K562 (cell line): ENCODE data around the gene RACGAP1.
A peak's percentile ranks its signal among the peaks of the same experiment; 100 is the strongest.

Source experiments
- CTCF ChIP-seq, 3 experiments: IDR thresholded peaks in 2 of 3; conservative IDR thresholded peaks in 1 of 3; 2 replicates each; pipeline ENCODE4 v1.5.1; 2011 to 2012; ENCODE audit warnings: low read length in 3 of 3, mild to moderate bottlenecking in 3 of 3, control low read depth in 2 of 3, improper control_type of control experiment in 1 of 3, inconsistent platforms in 1 of 3, low read depth in 1 of 3, mixed read lengths in 1 of 3, moderate library complexity in 1 of 3; ENCODE audit not compliant: insufficient read depth in 2 of 3
- E2F4 ChIP-seq: sonication (generic); formaldehyde crosslinking; IDR thresholded peaks from 2 replicates; pipeline ENCODE4 v1.8.0; 2022; ENCODE audit warnings: mild to moderate bottlenecking, low read depth, missing genetic modification reagents
- EP300 ChIP-seq: IDR thresholded peaks from 2 replicates; pipeline ENCODE4 v1.6.1; 2012; ENCODE audit warnings: low read length, improper control_type of control experiment
- MLX ChIP-seq, 2 experiments: fragments of 450-650 bp in 1 of 2; sonication (generic) in 1 of 2; formaldehyde crosslinking; conservative IDR thresholded peaks; 2 replicates each; pipeline versions ENCODE4 v1.4.0 to v1.8.1; 2020 to 2022; ENCODE audit warnings: mild to moderate bottlenecking in 1 of 2, missing genetic modification reagents in 1 of 2
- U2AF2 ChIP-seq: fragments of 200-400 bp; formaldehyde crosslinking; optimal IDR thresholded peaks from 2 replicates; pipeline ENCODE3; 2017; ENCODE audit warnings: low read depth, mild to moderate bottlenecking, low read length
- ZNF830 ChIP-seq: fragments of 250-450 bp; sonication (Bioruptor Pico); IDR thresholded peaks from 2 replicates; pipeline ENCODE4 v1.5.0; 2021; ENCODE audit warnings: mild to moderate bottlenecking
- TF ChIP-seq, protein P1 (sequence below): sonication (generic); formaldehyde crosslinking; IDR thresholded peaks from 2 replicates; pipeline ENCODE4 v1.8.1; 2022; ENCODE audit warnings: missing genetic modification reagents
- TF ChIP-seq, protein P2 (sequence below), 2 experiments: fragments of 450-650 bp; formaldehyde crosslinking in 1 of 2; IDR thresholded peaks; 2 replicates each; pipeline versions ENCODE4 v1.4.0 to v1.6.1; 2014 to 2020; ENCODE audit warnings: mild to moderate bottlenecking in 2 of 2, borderline replicate concordance in 1 of 2, low read depth in 1 of 2

DNA sequence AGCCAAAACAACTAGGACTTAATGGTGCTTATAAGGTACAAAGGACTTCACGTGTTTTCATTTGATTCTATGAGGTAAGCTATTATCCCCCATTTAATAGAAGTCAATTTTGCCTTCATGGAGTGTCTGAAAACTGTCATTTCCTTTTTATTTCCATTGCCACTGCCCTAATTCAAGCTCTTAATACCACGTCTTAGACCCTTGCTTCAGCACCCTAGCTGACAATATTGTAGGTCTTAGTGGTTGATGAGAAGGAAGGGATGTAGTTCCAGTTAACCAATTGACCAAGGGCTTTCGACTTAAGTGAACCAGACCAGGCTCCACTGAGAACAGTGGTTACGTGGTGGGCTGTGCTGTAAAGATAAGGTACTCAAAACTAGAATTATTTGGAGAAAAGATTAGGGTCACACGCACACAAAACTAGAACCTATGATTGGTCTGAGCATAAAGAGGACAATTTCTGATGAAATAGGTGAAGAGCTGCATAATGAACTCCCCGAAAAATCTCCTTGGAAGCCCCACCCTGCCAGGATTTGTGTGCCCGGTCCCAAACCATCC, 22.5 kb upstream of the RACGAP1 start:
- TF ChIP-seq CTCF (IDR thresholded peaks at IDR 0.05 in 2 of 3, conservative IDR thresholded peaks at IDR 0.05 in 1 of 3; ENCODE audit: insufficient read depth in 2 of 3, low read depth in 1 of 3, low read length in 3 of 3) (no peak), EP300 (peak; percentile 74), ZNF830 (CRISPR knock-in tag) (no peak), E2F4 (CRISPR knock-in tag) (no peak), U2AF2 (no peak), MLX (CRISPR knock-in tag; conservative IDR thresholded peaks at IDR 0.05) (no peak)
- TF ChIP-seq, protein P1, sequence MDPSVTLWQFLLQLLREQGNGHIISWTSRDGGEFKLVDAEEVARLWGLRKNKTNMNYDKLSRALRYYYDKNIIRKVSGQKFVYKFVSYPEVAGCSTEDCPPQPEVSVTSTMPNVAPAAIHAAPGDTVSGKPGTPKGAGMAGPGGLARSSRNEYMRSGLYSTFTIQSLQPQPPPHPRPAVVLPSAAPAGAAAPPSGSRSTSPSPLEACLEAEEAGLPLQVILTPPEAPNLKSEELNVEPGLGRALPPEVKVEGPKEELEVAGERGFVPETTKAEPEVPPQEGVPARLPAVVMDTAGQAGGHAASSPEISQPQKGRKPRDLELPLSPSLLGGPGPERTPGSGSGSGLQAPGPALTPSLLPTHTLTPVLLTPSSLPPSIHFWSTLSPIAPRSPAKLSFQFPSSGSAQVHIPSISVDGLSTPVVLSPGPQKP (CRISPR knock-in tag), result no peak
- TF ChIP-seq, protein P2, sequence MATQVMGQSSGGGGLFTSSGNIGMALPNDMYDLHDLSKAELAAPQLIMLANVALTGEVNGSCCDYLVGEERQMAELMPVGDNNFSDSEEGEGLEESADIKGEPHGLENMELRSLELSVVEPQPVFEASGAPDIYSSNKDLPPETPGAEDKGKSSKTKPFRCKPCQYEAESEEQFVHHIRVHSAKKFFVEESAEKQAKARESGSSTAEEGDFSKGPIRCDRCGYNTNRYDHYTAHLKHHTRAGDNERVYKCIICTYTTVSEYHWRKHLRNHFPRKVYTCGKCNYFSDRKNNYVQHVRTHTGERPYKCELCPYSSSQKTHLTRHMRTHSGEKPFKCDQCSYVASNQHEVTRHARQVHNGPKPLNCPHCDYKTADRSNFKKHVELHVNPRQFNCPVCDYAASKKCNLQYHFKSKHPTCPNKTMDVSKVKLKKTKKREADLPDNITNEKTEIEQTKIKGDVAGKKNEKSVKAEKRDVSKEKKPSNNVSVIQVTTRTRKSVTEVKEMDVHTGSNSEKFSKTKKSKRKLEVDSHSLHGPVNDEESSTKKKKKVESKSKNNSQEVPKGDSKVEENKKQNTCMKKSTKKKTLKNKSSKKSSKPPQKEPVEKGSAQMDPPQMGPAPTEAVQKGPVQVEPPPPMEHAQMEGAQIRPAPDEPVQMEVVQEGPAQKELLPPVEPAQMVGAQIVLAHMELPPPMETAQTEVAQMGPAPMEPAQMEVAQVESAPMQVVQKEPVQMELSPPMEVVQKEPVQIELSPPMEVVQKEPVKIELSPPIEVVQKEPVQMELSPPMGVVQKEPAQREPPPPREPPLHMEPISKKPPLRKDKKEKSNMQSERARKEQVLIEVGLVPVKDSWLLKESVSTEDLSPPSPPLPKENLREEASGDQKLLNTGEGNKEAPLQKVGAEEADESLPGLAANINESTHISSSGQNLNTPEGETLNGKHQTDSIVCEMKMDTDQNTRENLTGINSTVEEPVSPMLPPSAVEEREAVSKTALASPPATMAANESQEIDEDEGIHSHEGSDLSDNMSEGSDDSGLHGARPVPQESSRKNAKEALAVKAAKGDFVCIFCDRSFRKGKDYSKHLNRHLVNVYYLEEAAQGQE (IDR thresholded peaks at IDR 0.05; ENCODE audit: borderline replicate concordance), result no peak
- TF ChIP-seq, protein P2 (CRISPR knock-in tag; IDR thresholded peaks at IDR 0.05; ENCODE audit: low read depth), result no peak
